CD4-positive, alpha-beta T cell (primary cell): ENCODE measurements around the gene ACYP2. TPM values are rescaled to one million over a fixed set of nuclear protein-coding genes. Genes with fewer than 3 reads are reported as not detected.

ENCODE experiments used
- ATAC-seq: fragments of 200-7000 bp; cut with Tn5 transposase; one replicate; pipeline ENCODE4 v1.10.0; 2022; ENCODE audit warnings: mild to moderate bottlenecking; ENCODE audit not compliant: poor library complexity
- CTCF ChIA-PET: fragments of 350-600 bp; sonication (Branson Sonifier 250); formaldehyde crosslinking; loops from one replicate; lab custom pipeline; 2021; ENCODE audit warnings: antibody characterized with exemption, inconsistent platforms; lab: Charles Lee
- POLR2A ChIA-PET: fragments of 350-600 bp; sonication (Branson Sonifier 250); formaldehyde crosslinking; loops from one replicate; lab custom pipeline; 2021; ENCODE audit warnings: antibody characterized with exemption, inconsistent platforms; lab: Charles Lee
- DNase-seq, 14 experiments: peaks; one replicate each; pipeline ENCODE4 v3.0.0-alpha.2; 2013 to 2020; ENCODE audit warnings: mixed read lengths in 2 of 14
- H3K27ac ChIP-seq, 2 donors: one replicate each; pipeline versions ENCODE4 v1.5.1 to v1.7.0; 2013; ENCODE audit warnings: low read length in 2 of 2, low read depth in 1 of 2, mild to moderate bottlenecking in 1 of 2
- H3K27me3 ChIP-seq, 2 experiments: 1 replicate in 1 of 2; 2 replicates in 1 of 2; pipeline versions ENCODE4 v1.6.1 to v1.7.0; 2013; ENCODE audit warnings: low read length in 2 of 2, control low read depth in 1 of 2, mild to moderate bottlenecking in 1 of 2, moderate library complexity in 1 of 2; ENCODE audit not compliant: insufficient read depth in 2 of 2, control insufficient read depth in 1 of 2
- H3K36me3 ChIP-seq: one replicate; pipeline ENCODE4 v1.6.1; 2013; ENCODE audit warnings: low read length, control low read depth; ENCODE audit not compliant: insufficient read depth
- H3K4me1 ChIP-seq: one replicate; pipeline ENCODE4 v1.6.1; 2013; ENCODE audit warnings: low read length, control low read depth; ENCODE audit not compliant: insufficient read depth
- H3K4me3 ChIP-seq: one replicate; pipeline ENCODE4 v1.5.1; 2013; ENCODE audit warnings: mild to moderate bottlenecking, low read length, moderate library complexity
- H3K9me3 ChIP-seq, 2 experiments: 1 replicate in 1 of 2; 2 replicates in 1 of 2; pipeline versions ENCODE4 v1.6.1 to v1.7.0; 2013; ENCODE audit warnings: low read length in 2 of 2, mild to moderate bottlenecking in 2 of 2, control low read depth in 1 of 2, moderate library complexity in 1 of 2; ENCODE audit not compliant: control insufficient read depth in 1 of 2, insufficient read depth in 1 of 2
- H3K27ac Mint-ChIP-seq: one replicate; pipeline ENCODE4 v1.8.0; 2020; ENCODE audit warnings: mixed read lengths
- H3K27me3 Mint-ChIP-seq: one replicate; pipeline ENCODE4 v1.8.0; 2021; ENCODE audit warnings: mixed read lengths
- H3K36me3 Mint-ChIP-seq: one replicate; pipeline ENCODE4 v1.8.0; 2021; ENCODE audit warnings: low read depth, mixed read lengths
- H3K4me1 Mint-ChIP-seq: one replicate; pipeline ENCODE4 v1.8.0; 2021; ENCODE audit warnings: low read depth, mixed read lengths
- H3K4me3 Mint-ChIP-seq: one replicate; pipeline ENCODE4 v1.8.0; 2020; ENCODE audit warnings: mild to moderate bottlenecking, mixed read lengths
- H3K9me3 Mint-ChIP-seq: one replicate; pipeline ENCODE4 v1.8.0; 2020; ENCODE audit warnings: mixed read lengths
- intact Hi-C, 2 experiments: fragments of 100-400 bp; cut with DNase I in 1 of 2; cut with micrococcal nuclease in 1 of 2; formaldehyde crosslinking; loops; one replicate each; pipeline versions ENCODE4 v1.15.1 to v1.9.0; 2023 to 2025; cut with DNase I, micrococcal nuclease
- total RNA-seq, 174 experiments: library from RNA in 2 of 174; stranded (reverse) in 2 of 174; gene quantifications; one replicate each; pipeline ENCODE4 v1.2.3 and lab custom pipeline; 2021 to 2026
- TF ChIP-seq, protein P1 (sequence below): fragments of 200-600 bp; IDR thresholded peaks from one replicate; pipeline ENCODE4 v1.8.0; 2022; ENCODE audit warnings: antibody characterized with exemption, mild to moderate bottlenecking

The ACYP2 gene
- total RNA-seq, 2 experiments from 2014 or later = 9.3 to 10.9 TPM

DNA sequence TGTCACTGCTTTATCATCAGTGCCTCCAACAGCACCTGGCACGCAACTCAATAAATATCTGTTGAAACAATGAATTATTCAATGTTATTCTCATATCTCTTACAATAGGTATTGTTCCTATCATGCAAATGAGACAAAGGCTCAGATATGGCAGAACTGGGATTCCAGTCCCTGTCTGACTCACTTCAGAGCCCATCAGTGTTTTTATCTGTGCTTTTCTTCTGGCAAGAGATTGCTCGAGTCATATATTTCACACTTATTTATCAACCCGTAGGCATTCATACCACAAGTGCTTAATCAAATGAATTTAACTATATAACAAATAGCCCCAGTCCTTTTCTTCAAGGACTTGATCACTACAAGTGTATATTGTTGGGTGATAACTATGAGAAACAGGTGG is 217.0 kb downstream of the ACYP2 start:
- CTCF ChIA-PET = no interaction called here
- no peak overlapping the region for H3K27ac Mint-ChIP-seq

DNA sequence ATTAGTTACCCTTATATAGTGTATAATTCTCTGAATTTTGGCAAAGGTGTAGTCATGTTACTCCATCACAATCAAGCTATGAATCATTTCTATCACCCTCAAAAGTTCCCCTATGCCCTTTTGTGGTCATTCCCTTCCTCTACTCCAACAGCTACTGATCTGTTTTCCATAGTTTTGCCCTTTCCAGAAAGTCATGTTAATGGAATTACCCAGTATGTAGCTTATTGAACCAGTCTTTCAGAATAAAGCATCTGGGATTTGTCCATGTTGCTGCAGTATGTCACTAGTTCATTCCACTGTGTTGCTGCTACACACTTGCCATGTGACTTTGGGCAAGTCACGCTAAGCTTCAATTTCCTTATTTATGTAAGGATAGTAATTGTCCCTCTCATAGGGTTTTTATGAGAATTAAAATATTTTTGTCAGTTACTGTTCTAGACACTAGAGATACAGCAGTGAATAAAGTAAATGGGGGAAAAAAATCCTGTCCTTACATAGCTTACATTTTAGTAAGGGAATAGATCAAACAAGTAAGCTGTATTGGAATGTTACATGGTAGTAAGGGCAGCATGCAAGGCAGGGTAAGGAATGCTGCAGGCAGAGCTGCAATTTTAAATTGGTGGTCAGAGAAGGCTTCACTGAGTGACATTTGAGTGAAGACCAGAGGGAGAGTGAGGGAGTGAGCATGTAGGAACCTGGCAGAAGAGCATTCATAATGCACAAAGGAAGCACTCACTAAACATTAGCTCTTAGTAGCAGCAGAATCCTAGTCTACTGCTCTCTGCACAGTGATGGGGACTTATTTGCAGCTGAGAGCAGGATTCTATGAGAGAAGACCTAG is 220.9 kb downstream of the ACYP2 start:
- Mint-ChIP-seq H3K9me3 (no peaks in the 10 kb centered on the region), H3K27ac (no peak overlapping the region), H3K27me3 (peaks cover 7% of the 10 kb centered on the region), H3K4me3 (no peak overlapping the region), H3K36me3 (no peaks in the 10 kb centered on the region), H3K4me1 (peaks cover 1% of the 10 kb centered on the region)
- intact Hi-C loops = no loop called here
- no peak overlapping the region for H3K27ac ChIP-seq
- H3K36me3 ChIP-seq = no peaks in the 10 kb centered on the region
- no peaks in the 10 kb centered on the region for H3K9me3 ChIP-seq
- POLR2A ChIA-PET = no interaction called here
- H3K4me3 ChIP-seq = no peak overlapping the region
- CTCF ChIA-PET = interaction anchor here (0.9 kb wide), 1 partner anchor 11 kb away, joined by 3 read pairs; no protein-coding TSS in a partner anchor
- peaks cover under 1% of the 10 kb centered on the region for H3K4me1 ChIP-seq
- H3K27me3 ChIP-seq = no peaks in the 10 kb centered on the region
- TF ChIP-seq, protein P1, sequence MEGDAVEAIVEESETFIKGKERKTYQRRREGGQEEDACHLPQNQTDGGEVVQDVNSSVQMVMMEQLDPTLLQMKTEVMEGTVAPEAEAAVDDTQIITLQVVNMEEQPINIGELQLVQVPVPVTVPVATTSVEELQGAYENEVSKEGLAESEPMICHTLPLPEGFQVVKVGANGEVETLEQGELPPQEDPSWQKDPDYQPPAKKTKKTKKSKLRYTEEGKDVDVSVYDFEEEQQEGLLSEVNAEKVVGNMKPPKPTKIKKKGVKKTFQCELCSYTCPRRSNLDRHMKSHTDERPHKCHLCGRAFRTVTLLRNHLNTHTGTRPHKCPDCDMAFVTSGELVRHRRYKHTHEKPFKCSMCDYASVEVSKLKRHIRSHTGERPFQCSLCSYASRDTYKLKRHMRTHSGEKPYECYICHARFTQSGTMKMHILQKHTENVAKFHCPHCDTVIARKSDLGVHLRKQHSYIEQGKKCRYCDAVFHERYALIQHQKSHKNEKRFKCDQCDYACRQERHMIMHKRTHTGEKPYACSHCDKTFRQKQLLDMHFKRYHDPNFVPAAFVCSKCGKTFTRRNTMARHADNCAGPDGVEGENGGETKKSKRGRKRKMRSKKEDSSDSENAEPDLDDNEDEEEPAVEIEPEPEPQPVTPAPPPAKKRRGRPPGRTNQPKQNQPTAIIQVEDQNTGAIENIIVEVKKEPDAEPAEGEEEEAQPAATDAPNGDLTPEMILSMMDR = no peak
- DNase-seq (no peak), ATAC-seq (no peak)

More for the DNA sequence above, 217.0 kb downstream of the ACYP2 start:
- DNase-seq (no peak), ATAC-seq (no peak)
- Histone ChIP-seq H3K36me3 (no peaks in the 10 kb centered on the region), H3K4me1 (peaks cover 14% of the 10 kb centered on the region), H3K4me3 (no peak overlapping the region), H3K9me3 (no peaks in the 10 kb centered on the region), H3K27ac (no peak overlapping the region), H3K27me3 (no peaks in the 10 kb centered on the region)
- Mint-ChIP-seq H3K36me3 (no peaks in the 10 kb centered on the region), H3K4me1 (peaks cover 11% of the 10 kb centered on the region), H3K9me3 (no peaks in the 10 kb centered on the region), H3K27me3 (peaks cover 20% of the 10 kb centered on the region), H3K4me3 (no peak overlapping the region)
- TF ChIP-seq, protein P1 = no peak
- intact Hi-C loops = loop anchor here in 1 of 2 experiments (5.0 kb wide), 1 partner anchor 215 kb away; the partner anchor contains the start of gene ACYP2
- POLR2A ChIA-PET = no interaction called here

DNA sequence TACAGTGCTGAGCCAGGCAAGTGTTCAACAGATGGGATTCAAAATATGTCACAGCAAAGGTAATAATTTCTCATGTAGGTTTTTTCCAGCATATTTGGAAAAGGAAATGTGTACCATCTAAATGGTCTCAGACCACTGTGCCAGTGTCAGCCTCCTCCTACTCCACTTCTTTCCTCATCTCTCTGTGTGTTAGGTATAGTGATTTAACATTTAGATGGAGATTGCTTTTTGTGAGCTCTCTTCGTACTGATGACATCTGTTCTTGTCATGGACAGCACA is 221.5 kb downstream of the ACYP2 start:
- no peaks in the 10 kb centered on the region for H3K36me3 ChIP-seq
- CTCF ChIA-PET = interaction anchor here (0.9 kb wide), 1 partner anchor 10 kb away, joined by 3 read pairs; no protein-coding TSS in a partner anchor
- peaks cover 13% of the 10 kb centered on the region for H3K27me3 Mint-ChIP-seq
- H3K27ac Mint-ChIP-seq = no peak overlapping the region
- TF ChIP-seq, protein P1 = no peak
- POLR2A ChIA-PET = no interaction called here
- H3K36me3 Mint-ChIP-seq = no peaks in the 10 kb centered on the region
- H3K27me3 ChIP-seq = no peaks in the 10 kb centered on the region
- H3K27ac ChIP-seq = no peak overlapping the region
- intact Hi-C loops = no loop called here
- no peak for DNase-seq
- H3K4me1 Mint-ChIP-seq = no peaks in the 10 kb centered on the region
- ATAC-seq = no peak
- no peak overlapping the region for H3K4me3 ChIP-seq
- no peaks in the 10 kb centered on the region for H3K9me3 ChIP-seq
- H3K9me3 Mint-ChIP-seq = no peaks in the 10 kb centered on the region
- H3K4me3 Mint-ChIP-seq = no peak overlapping the region
- H3K4me1 ChIP-seq = no peaks in the 10 kb centered on the region
